H1 (cell line): Measurements from ENCODE around the gene TRAF1. TPM values are rescaled to one million over a fixed set of nuclear protein-coding genes. Genes with fewer than 3 reads are reported as not detected.

ENCODE experiments used
- CTCF ChIA-PET: fragments of 300-600 bp; sonication (Branson Sonifier 250); formaldehyde crosslinking; loops from one replicate; lab custom pipeline; 2021; ENCODE audit not compliant: partially characterized antibody; lab: Charles Lee
- POLR2A ChIA-PET: fragments of 300-600 bp; sonication (Branson Sonifier 250); formaldehyde crosslinking; loops from one replicate; lab custom pipeline; 2021; ENCODE audit warnings: inconsistent platforms; ENCODE audit not compliant: partially characterized antibody; lab: Charles Lee
- DNase-seq, 2 experiments: peaks; one replicate each; pipeline versions ENCODE4 v3.0.0 to v3.0.0-alpha.2; 2010 to 2022; ENCODE audit warnings: low spot score in 2 of 2, low read depth in 1 of 2, mixed read lengths in 1 of 2
- FAIRE-seq: peaks from 2 replicates; lab custom pipeline; 2011; peaks lifted over from hg19 to GRCh38; lab: Jason Lieb, UNC
- H2AFZ ChIP-seq: 2 replicates; pipeline ENCODE4 v1.8.1; 2012; ENCODE audit warnings: low read length, inconsistent platforms
- H2AK5ac ChIP-seq: 2 replicates; pipeline ENCODE4 v1.6.1; 2013; ENCODE audit warnings: low read depth, low read length
- H2BK120ac ChIP-seq: replicated peaks from 2 replicates; pipeline ENCODE3; 2013; ENCODE audit warnings: low read depth, low read length, inconsistent platforms
- H2BK12ac ChIP-seq: 2 replicates; pipeline ENCODE4 v1.6.1; 2013; ENCODE audit warnings: low read depth, low read length
- H2BK15ac ChIP-seq: 2 replicates; pipeline ENCODE4 v1.6.1; 2013; ENCODE audit warnings: low read length
- H2BK20ac ChIP-seq: 2 replicates; pipeline ENCODE4 v1.6.1; 2013; ENCODE audit warnings: low read length
- H2BK5ac ChIP-seq: 2 replicates; pipeline ENCODE4 v1.6.1; 2013; ENCODE audit warnings: low read depth, low read length
- H3K14ac ChIP-seq: 2 replicates; pipeline ENCODE4 v1.6.1; 2013; ENCODE audit warnings: inconsistent platforms; ENCODE audit not compliant: insufficient read length
- H3K18ac ChIP-seq: 2 replicates; pipeline ENCODE4 v1.6.1; 2013; ENCODE audit warnings: low read length; ENCODE audit errors: extremely low read depth
- H3K23ac ChIP-seq: 2 replicates; pipeline ENCODE4 v1.6.1; 2013; ENCODE audit warnings: inconsistent platforms; ENCODE audit not compliant: insufficient read length
- H3K23me2 ChIP-seq: 2 replicates; pipeline ENCODE4 v1.6.1; 2013; ENCODE audit warnings: low read depth, low read length
- H3K27ac ChIP-seq: 2 replicates; pipeline ENCODE4 v1.6.1; 2011; ENCODE audit warnings: low read depth, low read length, inconsistent platforms
- H3K27me3 ChIP-seq, 4 experiments: replicated peaks in 1 of 4; 1 replicate in 1 of 4; 2 replicates in 3 of 4; pipeline versions ENCODE4 v1.6.1 to v1.8.1; 2011 to 2013; ENCODE audit warnings: low read length in 3 of 4, mild to moderate bottlenecking in 3 of 4, inconsistent platforms in 2 of 4, mixed read lengths in 2 of 4, moderate library complexity in 1 of 4; ENCODE audit not compliant: control insufficient read depth in 3 of 4, insufficient read depth in 3 of 4; ENCODE audit errors: extremely low read depth in 1 of 4
- H3K36me3 ChIP-seq, 4 experiments: 2 replicates each; pipeline versions ENCODE4 v1.6.1 to v1.8.1; 2011 to 2013; ENCODE audit warnings: mild to moderate bottlenecking in 4 of 4, low read length in 3 of 4, moderate library complexity in 2 of 4, control low read depth in 1 of 4, inconsistent platforms in 1 of 4; ENCODE audit not compliant: insufficient read depth in 4 of 4, control insufficient read depth in 2 of 4
- H3K4ac ChIP-seq: replicated peaks from 2 replicates; pipeline ENCODE3; 2013; ENCODE audit warnings: low read length, low read depth, mixed read lengths, inconsistent platforms; ENCODE audit not compliant: insufficient read length
- H3K4me1 ChIP-seq, 4 experiments: replicated peaks in 1 of 4; 1 replicate in 1 of 4; 2 replicates in 3 of 4; pipeline versions ENCODE4 v1.6.1 to v1.8.1; 2011 to 2013; ENCODE audit warnings: low read length in 3 of 4, inconsistent platforms in 2 of 4, mixed read lengths in 1 of 4; ENCODE audit not compliant: insufficient read depth in 4 of 4, control insufficient read depth in 3 of 4
- H3K4me2 ChIP-seq, 2 experiments: 2 replicates each; pipeline versions ENCODE4 v1.6.1 to v1.8.1; 2011 to 2013; ENCODE audit warnings: low read depth in 2 of 2, low read length in 2 of 2, control low read depth in 1 of 2, inconsistent platforms in 1 of 2, mild to moderate bottlenecking in 1 of 2; ENCODE audit not compliant: insufficient read depth in 1 of 2
- H3K4me3 ChIP-seq, 4 experiments: fragments of 200-600, 300-600 bp in 1 of 4; sonication (generic), shearing (Covaris generic), sonication (Bioruptor Twin) in 1 of 4; 2 replicates each; pipeline versions ENCODE4 v1.5.1 to v1.8.1; 2011 to 2016; ENCODE audit warnings: low read length in 4 of 4, low read depth in 3 of 4, control low read depth in 2 of 4, inconsistent platforms in 2 of 4, mild to moderate bottlenecking in 2 of 4, mixed read lengths in 1 of 4, moderate library complexity in 1 of 4; ENCODE audit not compliant: insufficient read depth in 2 of 4; ENCODE audit errors: extremely low read depth in 1 of 4
- H3K56ac ChIP-seq: replicated peaks from 2 replicates; pipeline ENCODE3; 2013; ENCODE audit warnings: low read depth, mild to moderate bottlenecking, mixed read lengths, low read length, inconsistent platforms; ENCODE audit not compliant: insufficient read length
- H3K79me1 ChIP-seq: 2 replicates; pipeline ENCODE4 v1.6.1; 2013; ENCODE audit warnings: low read depth, low read length, control low read depth
- H3K79me2 ChIP-seq, 2 experiments: 2 replicates each; pipeline versions ENCODE4 v1.6.1 to v1.8.1; 2012 to 2013; ENCODE audit warnings: low read length in 2 of 2, mild to moderate bottlenecking in 2 of 2, inconsistent platforms in 1 of 2; ENCODE audit not compliant: insufficient read depth in 2 of 2, control insufficient read depth in 1 of 2
- H3K9ac ChIP-seq, 4 experiments: replicated peaks in 1 of 4; 1 replicate in 1 of 4; 2 replicates in 3 of 4; pipeline versions ENCODE4 v1.6.1 to v1.8.1; 2011 to 2013; ENCODE audit warnings: low read depth in 3 of 4, low read length in 3 of 4, control low read depth in 2 of 4, mild to moderate bottlenecking in 2 of 4, moderate library complexity in 2 of 4, inconsistent platforms in 1 of 4; ENCODE audit errors: extremely low read depth in 1 of 4
- H3K9me3 ChIP-seq, 2 experiments: 2 replicates each; pipeline versions ENCODE4 v1.6.1 to v1.8.1; 2012 to 2013; ENCODE audit warnings: mild to moderate bottlenecking in 2 of 2, moderate library complexity in 2 of 2, control low read depth in 1 of 2, inconsistent platforms in 1 of 2, low read depth in 1 of 2, low read length in 1 of 2, mixed read lengths in 1 of 2; ENCODE audit not compliant: insufficient read depth in 2 of 2
- H4K20me1 ChIP-seq, 2 experiments: replicated peaks in 1 of 2; 2 replicates each; pipeline versions ENCODE3 to v1.8.1; 2011 to 2013; ENCODE audit warnings: inconsistent platforms in 2 of 2, low read length in 2 of 2, mild to moderate bottlenecking in 1 of 2; ENCODE audit not compliant: insufficient read depth in 2 of 2, control insufficient read depth in 1 of 2
- H4K5ac ChIP-seq: 2 replicates; pipeline ENCODE4 v1.6.1; 2013; ENCODE audit warnings: low read length, low read depth, mixed read lengths, inconsistent platforms; ENCODE audit not compliant: insufficient read length
- H4K8ac ChIP-seq: 2 replicates; pipeline ENCODE4 v1.8.0; 2013; ENCODE audit warnings: mild to moderate bottlenecking, moderate library complexity, low read length, inconsistent platforms; ENCODE audit not compliant: insufficient read depth; ENCODE audit errors: extremely low read depth
- H4K91ac ChIP-seq: replicated peaks from 2 replicates; pipeline ENCODE3; 2013; ENCODE audit warnings: low read length, mixed read lengths, inconsistent platforms; ENCODE audit not compliant: insufficient read length
- BCL11A ChIP-seq, 2 experiments: IDR thresholded peaks; one replicate each; pipeline ENCODE4 v1.6.1; 2011; ENCODE audit warnings: low read depth in 2 of 2, low read length in 2 of 2, mild to moderate bottlenecking in 2 of 2
- CBX5 ChIP-seq: fragments of 300-800, 300-1000 bp; sonication (generic); IDR thresholded peaks from 2 replicates; pipeline ENCODE4 v1.7.1; 2016; ENCODE audit warnings: antibody characterized with exemption, low read length, low read depth
- CTCF ChIP-seq, 3 experiments: IDR thresholded peaks; 1 replicate in 2 of 3; 2 replicates in 1 of 3; pipeline versions ENCODE4 v1.5.1 to v1.6.1; 2011; ENCODE audit warnings: low read length in 3 of 3, mild to moderate bottlenecking in 3 of 3, inconsistent platforms in 2 of 3, low read depth in 1 of 3, moderate library complexity in 1 of 3; ENCODE audit not compliant: insufficient read depth in 1 of 3; ENCODE audit errors: control extremely low read depth in 1 of 3
- EZH2 ChIP-seq: fragments of 200-600 bp; sonication (generic); IDR thresholded peaks from 2 replicates; pipeline ENCODE4 v1.7.1; 2012; ENCODE audit warnings: low read depth, mild to moderate bottlenecking, moderate library complexity, low read length, inconsistent platforms; ENCODE audit not compliant: severe bottlenecking
- SIN3A ChIP-seq, 2 experiments: IDR thresholded peaks in 1 of 2; conservative IDR thresholded peaks in 1 of 2; 2 replicates each; pipeline ENCODE4 v1.6.1; 2011 to 2012; ENCODE audit warnings: low read length in 2 of 2, improper control_type of control experiment in 1 of 2, low read depth in 1 of 2, mild to moderate bottlenecking in 1 of 2
- SP2 ChIP-seq: IDR thresholded peaks from 2 replicates; pipeline ENCODE4 v1.6.1; 2012; ENCODE audit warnings: mild to moderate bottlenecking, low read length, inconsistent platforms
- WGBS, 2 experiments: shearing (Covaris generic) in 1 of 2; methylation state at CpG; one replicate each; pipeline versions ENCODE4 v1.1.6 to v1.1.7; 2013 to 2015; ENCODE audit warnings: low lambda C conversion rate in 2 of 2, mixed read lengths in 2 of 2, inconsistent platforms in 1 of 2, low coverage in 1 of 2, missing lambda C conversion rate in 1 of 2; ENCODE audit not compliant: insufficient replicate concordance in 2 of 2, insufficient coverage in 1 of 2, insufficient read length in 1 of 2; ENCODE audit errors: extremely low coverage in 1 of 2, missing lambda C conversion rate in 1 of 2; 5-methylcytosine and 5-hydroxymethylcytosine counted together
- polyA plus RNA-seq, 7 experiments: library from polyadenylated mRNA; depleted of rRNA in 3 of 7; stranded (reverse) in 5 of 7; unstranded in 2 of 7; fragments of >200 nt in 5 of 7; fragments of 200-250 nt in 2 of 7; gene quantifications; 1 replicate in 5 of 7; 2 replicates in 1 of 7; 4 replicates in 1 of 7; pipeline versions ENCODE4 v1.2.1 to v1.2.3, GENCODE V29; 2011 to 2013; ENCODE audit warnings: missing spikeins in 2 of 7, mixed read lengths in 2 of 7
- total RNA-seq: library from RNA; stranded (reverse); fragmentation: NEBNext Ultra II Directional; extraction: Animal tissue kit (Norgen Biotek cat#: 25700); gene quantifications from 2 replicates; pipeline ENCODE4 v1.2.1, GENCODE V29; 2021

Gene TRAF1
- total and polyA plus RNA-seq, 2 of the 8 experiments (the other 6 are each of a cell fraction or from before 2014, with no cell fraction given), result 1.6 to 3.2 TPM

GRCh38 chr9:120874226-120875194 is 52.1 kb downstream of the TRAF1 start:
- H3K4me2 ChIP-seq, result peak overlapping the region in 1 of 2 experiments; percentile 53; a peak in 1 of 4 replicates
- 96% methylated on average over 10 of the region's 10 CpGs; no CpG with 5 or more reads in 1 of the 2 experiments for WGBS, 2 experiments
- peak overlapping the region; percentile 39 for H4K5ac ChIP-seq
- H4K91ac ChIP-seq, result peak overlapping the region; percentile 96
- peaks cover 10% of the 10 kb centered on the region for H3K23me2 ChIP-seq
- peaks cover 0 to 4% (median 1%) of the 10 kb centered on the region in 4 experiments; a peak in 3 of 7 replicates for H3K27me3 ChIP-seq
- H3K14ac ChIP-seq, result no peak overlapping the region
- DNase-seq (no peak), FAIRE-seq (no peak)
- no peaks in the 10 kb centered on the region for H3K79me2 ChIP-seq
- no peaks in the 10 kb centered on the region for H4K20me1 ChIP-seq
- H3K23ac ChIP-seq, result no peak overlapping the region
- peak overlapping the region; percentile 93 for H2BK15ac ChIP-seq
- no peak overlapping the region; a peak in 1 of 7 replicates for H3K9ac ChIP-seq
- ChIA-PET POLR2A (interaction anchor here (1.0 to 2.7 kb wide), 7 partner anchors 9 to 81 kb away, joined by 3 to 12 read pairs (median 4); partner anchors contain the start of gene FBXW2), CTCF (interaction anchor here (1.0 to 1.9 kb wide), 4 partner anchors 9 to 47 kb away, joined by 3 to 11 read pairs (median 4); no protein-coding TSS in a partner anchor)
- H3K79me1 ChIP-seq, result no peaks in the 10 kb centered on the region
- H3K4ac ChIP-seq, result peak overlapping the region; percentile 69
- H3K18ac ChIP-seq, result peak overlapping the region; percentile 62
- no peaks in the 10 kb centered on the region for H3K9me3 ChIP-seq
- H2BK12ac ChIP-seq, result peak overlapping the region; percentile 93
- H2AK5ac ChIP-seq, result peak overlapping the region; percentile 40; the same call in 1 of the 2 replicates
- no peak overlapping the region for H2AFZ ChIP-seq
- TF ChIP-seq BCL11A (IDR thresholded peaks at IDR 0.05; ENCODE audit: low read depth in 2 of 2, low read length in 2 of 2), result no peak
- TF ChIP-seq SIN3A (conservative IDR thresholded peaks at IDR 0.05 in 1 of 2, IDR thresholded peaks at IDR 0.05 in 1 of 2; ENCODE audit: low read depth in 1 of 2, low read length in 2 of 2), result no peak
- no peak for TF ChIP-seq CBX5
- no peak for TF ChIP-seq SP2
- no peak for TF ChIP-seq CTCF (IDR thresholded peaks at IDR 0.05; ENCODE audit: control extremely low read depth in 1 of 3, insufficient read depth in 1 of 3, low read depth in 1 of 3, low read length in 3 of 3)
- no peak for TF ChIP-seq EZH2
- no peak overlapping the region for H3K4me3 ChIP-seq
- H3K4me1 ChIP-seq, result peaks cover 23 to 52% (median 35%) of the 10 kb centered on the region in 4 experiments
- no peak overlapping the region for H3K56ac ChIP-seq
- H3K36me3 ChIP-seq, result peaks cover 0 to 3% (median 0%) of the 10 kb centered on the region in 4 experiments; a peak in 1 of 8 replicates
- peak overlapping the region; percentile 69; the same call in 1 of the 2 replicates for H3K27ac ChIP-seq
- no peak overlapping the region for H4K8ac ChIP-seq
- peak overlapping the region; percentile 24; the same call in 1 of the 2 replicates for H2BK20ac ChIP-seq
- peak overlapping the region; percentile 83; the same call in 1 of the 2 replicates for H2BK5ac ChIP-seq
- peak overlapping the region; percentile 88 for H2BK120ac ChIP-seq
